Measurements from ENCODE around the gene PKNOX2. TPM values are rescaled to one million over a fixed set of nuclear protein-coding genes. Genes with fewer than 3 reads are reported as not detected.

The PKNOX2 gene
- total RNA-seq, 1 experiment from 2014 or later, result 3.7 TPM

GRCh38 chr11:125229916-125230315 lies 65.4 kb downstream of the PKNOX2 start:
- H3K4me3 Mint-ChIP-seq, result no peak overlapping the region
- TF ChIP-seq RELA (CRISPR knock-in tag; IDR thresholded peaks at IDR 0.05; ENCODE audit: borderline replicate concordance) (no peak), ZNF416 (CRISPR knock-in tag; IDR thresholded peaks at IDR 0.05) (no peak)
- TF ChIP-seq, protein P1, sequence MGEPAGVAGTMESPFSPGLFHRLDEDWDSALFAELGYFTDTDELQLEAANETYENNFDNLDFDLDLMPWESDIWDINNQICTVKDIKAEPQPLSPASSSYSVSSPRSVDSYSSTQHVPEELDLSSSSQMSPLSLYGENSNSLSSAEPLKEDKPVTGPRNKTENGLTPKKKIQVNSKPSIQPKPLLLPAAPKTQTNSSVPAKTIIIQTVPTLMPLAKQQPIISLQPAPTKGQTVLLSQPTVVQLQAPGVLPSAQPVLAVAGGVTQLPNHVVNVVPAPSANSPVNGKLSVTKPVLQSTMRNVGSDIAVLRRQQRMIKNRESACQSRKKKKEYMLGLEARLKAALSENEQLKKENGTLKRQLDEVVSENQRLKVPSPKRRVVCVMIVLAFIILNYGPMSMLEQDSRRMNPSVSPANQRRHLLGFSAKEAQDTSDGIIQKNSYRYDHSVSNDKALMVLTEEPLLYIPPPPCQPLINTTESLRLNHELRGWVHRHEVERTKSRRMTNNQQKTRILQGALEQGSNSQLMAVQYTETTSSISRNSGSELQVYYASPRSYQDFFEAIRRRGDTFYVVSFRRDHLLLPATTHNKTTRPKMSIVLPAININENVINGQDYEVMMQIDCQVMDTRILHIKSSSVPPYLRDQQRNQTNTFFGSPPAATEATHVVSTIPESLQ (CRISPR knock-in tag; IDR thresholded peaks at IDR 0.05), result no peak
- no peaks in the 10 kb centered on the region for H3K9me3 Mint-ChIP-seq
- ATAC-seq, result no peak
- no peak overlapping the region for H3K27ac Mint-ChIP-seq
- H3K36me3 Mint-ChIP-seq, result no peaks in the 10 kb centered on the region
- ChIA-PET CTCF (no interaction called here), POLR2A (no interaction called here)
- no peak for DNase-seq (ENCODE audit: low spot score)
- H3K27me3 Mint-ChIP-seq (ENCODE audit: low read depth), result no peaks in the 10 kb centered on the region; the same call in 1 of the 2 replicates
- peaks cover 47% of the 10 kb centered on the region for H3K4me1 Mint-ChIP-seq

- TF ChIP-seq, protein P2, sequence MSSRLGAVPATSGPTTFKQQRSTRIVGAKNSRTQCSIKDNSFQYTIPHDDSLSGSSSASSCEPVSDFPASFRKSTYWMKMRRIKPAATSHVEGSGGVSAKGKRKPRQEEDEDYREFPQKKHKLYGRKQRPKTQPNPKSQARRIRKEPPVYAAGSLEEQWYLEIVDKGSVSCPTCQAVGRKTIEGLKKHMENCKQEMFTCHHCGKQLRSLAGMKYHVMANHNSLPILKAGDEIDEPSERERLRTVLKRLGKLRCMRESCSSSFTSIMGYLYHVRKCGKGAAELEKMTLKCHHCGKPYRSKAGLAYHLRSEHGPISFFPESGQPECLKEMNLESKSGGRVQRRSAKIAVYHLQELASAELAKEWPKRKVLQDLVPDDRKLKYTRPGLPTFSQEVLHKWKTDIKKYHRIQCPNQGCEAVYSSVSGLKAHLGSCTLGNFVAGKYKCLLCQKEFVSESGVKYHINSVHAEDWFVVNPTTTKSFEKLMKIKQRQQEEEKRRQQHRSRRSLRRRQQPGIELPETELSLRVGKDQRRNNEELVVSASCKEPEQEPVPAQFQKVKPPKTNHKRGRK (CRISPR knock-in tag; IDR thresholded peaks at IDR 0.05; ENCODE audit: borderline replicate concordance), result no peak
- Mint-ChIP-seq H3K27ac (no peak overlapping the region), H3K4me3 (no peak overlapping the region), H3K36me3 (peaks cover 4% of the 10 kb centered on the region; the same call in 1 of the 2 replicates), H3K27me3 (ENCODE audit: low read depth) (no peaks in the 10 kb centered on the region; the same call in 1 of the 2 replicates), H3K9me3 (0 out of 2 replicates have a peak, but pooled peaks cover 5% of the 10 kb centered on the region), H3K4me1 (peaks cover 35% of the 10 kb centered on the region)
- ChIA-PET POLR2A (no interaction called here), CTCF (interaction anchor here (1.1 to 1.4 kb wide), 2 partner anchors 41 to 109 kb away, joined by 3 to 4 read pairs; no protein-coding TSS in a partner anchor)
- ATAC-seq (no peak), DNase-seq (ENCODE audit: low spot score) (no peak)
These were observed 68.6 kb downstream of the PKNOX2 start for GRCh38 chr11:125233116-125233515.

DNA sequence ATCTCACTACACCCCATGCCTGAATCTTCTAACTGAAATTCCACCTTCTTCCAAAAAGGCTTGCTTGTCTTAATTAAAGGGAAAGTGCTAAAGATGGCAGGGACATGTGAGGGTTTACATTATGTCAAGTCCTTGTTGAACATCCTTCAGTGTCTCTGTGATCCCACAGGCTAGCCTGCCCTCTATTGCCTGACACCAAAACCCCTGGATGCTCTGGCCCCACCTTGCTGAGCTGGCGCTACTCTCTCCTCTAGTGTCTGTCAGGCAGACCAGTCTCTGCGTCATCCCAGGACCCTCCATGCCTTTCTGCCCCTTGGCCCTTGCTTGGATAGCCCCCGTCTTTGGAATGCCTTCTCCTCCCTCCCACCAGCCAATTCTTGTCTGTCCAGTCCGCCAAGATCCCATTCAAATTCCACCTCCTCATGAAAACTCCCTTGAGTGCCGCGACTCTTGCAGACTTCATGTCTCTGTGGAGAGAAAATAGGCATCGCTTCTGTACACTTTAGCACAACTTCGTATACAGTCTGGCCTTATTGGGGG lies 69.3 kb downstream of the PKNOX2 start:
- no peak overlapping the region for H3K4me3 Mint-ChIP-seq
- POLR2A ChIA-PET, result interaction anchor here (0.6 kb wide), 1 partner anchor 79 kb away, joined by 3 read pairs; no protein-coding TSS in a partner anchor
- H3K27me3 Mint-ChIP-seq (ENCODE audit: low read depth), result no peaks in the 10 kb centered on the region; the same call in 1 of the 2 replicates
- DNase-seq (ENCODE audit: low spot score) (no peak), ATAC-seq (peak; percentile 55)
- TF ChIP-seq MLX (CRISPR knock-in tag; IDR thresholded peaks at IDR 0.05) (no peak), ZNF219 (CRISPR knock-in tag; IDR thresholded peaks at IDR 0.05; ENCODE audit: borderline replicate concordance) (no peak), GABPB1 (CRISPR knock-in tag; IDR thresholded peaks at IDR 0.05) (no peak), FOXP1 (CRISPR knock-in tag; IDR thresholded peaks at IDR 0.05; ENCODE audit: borderline replicate concordance) (no peak), ZNF396 (CRISPR knock-in tag; IDR thresholded peaks at IDR 0.05; ENCODE audit: borderline replicate concordance) (no peak), NFATC4 (CRISPR knock-in tag; IDR thresholded peaks at IDR 0.05) (no peak), USF1 (CRISPR knock-in tag; IDR thresholded peaks at IDR 0.05) (no peak), RORB (CRISPR knock-in tag; IDR thresholded peaks at IDR 0.05) (no peak), ZNF317 (CRISPR knock-in tag; IDR thresholded peaks at IDR 0.05; ENCODE audit: borderline replicate concordance, low read depth) (no peak), AR (CRISPR knock-in tag; IDR thresholded peaks at IDR 0.05) (no peak)
- TF ChIP-seq, protein P3, sequence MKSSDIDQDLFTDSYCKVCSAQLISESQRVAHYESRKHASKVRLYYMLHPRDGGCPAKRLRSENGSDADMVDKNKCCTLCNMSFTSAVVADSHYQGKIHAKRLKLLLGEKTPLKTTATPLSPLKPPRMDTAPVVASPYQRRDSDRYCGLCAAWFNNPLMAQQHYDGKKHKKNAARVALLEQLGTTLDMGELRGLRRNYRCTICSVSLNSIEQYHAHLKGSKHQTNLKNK (CRISPR knock-in tag; IDR thresholded peaks at IDR 0.05), result no peak
- peaks cover 28% of the 10 kb centered on the region for H3K4me1 Mint-ChIP-seq
- H3K9me3 Mint-ChIP-seq, result 0 out of 2 replicates have a peak, but pooled peaks cover 5% of the 10 kb centered on the region
- no peak overlapping the region for H3K27ac Mint-ChIP-seq
- CTCF ChIA-PET, result interaction anchor here (0.6 to 1.4 kb wide), 3 partner anchors 10 to 112 kb away, joined by 3 to 4 read pairs (median 3); no protein-coding TSS in a partner anchor
- peaks cover 4% of the 10 kb centered on the region; the same call in 1 of the 2 replicates for H3K36me3 Mint-ChIP-seq

Data from WTC11 (cell line).